Tibial artery (tissue), 4 donors: ENCODE measurements around the gene ACTN1.
A peak's percentile ranks its signal among the peaks of the same experiment; 100 is the strongest.
"Not testable (repeated sequence)": the region's sequence is repeated elsewhere in the genome, so short reads cannot be mapped to it uniquely, and the experiment has no call there.

Experiments used
- DNase-seq, 2 donors: peaks; one replicate each; pipeline ENCODE4 v3.0.0-alpha.2; 2019
- H3K27ac ChIP-seq, 2 donors: fragments of 200-600 bp; sonication (generic) in 1 of 2; 1 replicate in 1 of 2; 2 replicates in 1 of 2; pipeline ENCODE4 v1.5.1; 2018 to 2019; ENCODE audit warnings: mild to moderate bottlenecking in 1 of 2
- H3K27me3 ChIP-seq, 2 donors: fragments of 200-600 bp; sonication (generic) in 1 of 2; one replicate each; pipeline versions ENCODE4 v1.5.1 to v1.6.0; 2016 to 2019
- H3K36me3 ChIP-seq, 3 donors: fragments of 200-600 bp; sonication (generic) in 2 of 3; one replicate each; pipeline ENCODE4 v1.5.1; 2016 to 2019; ENCODE audit warnings: mild to moderate bottlenecking in 2 of 3
- H3K4me1 ChIP-seq, 4 donors: fragments of 200-600 bp; sonication (generic) in 2 of 4; 1 replicate in 3 of 4; 2 replicates in 1 of 4; pipeline ENCODE4 v1.5.1; 2016 to 2019
- H3K4me3 ChIP-seq, 2 donors: fragments of 200-600 bp; sonication (generic) in 1 of 2; 1 replicate in 1 of 2; 2 replicates in 1 of 2; pipeline ENCODE4 v1.5.1; 2018 to 2019; ENCODE audit warnings: mild to moderate bottlenecking in 2 of 2
- H3K9me3 ChIP-seq, 3 donors: fragments of 200-600 bp; sonication (generic) in 1 of 3; one replicate each; pipeline ENCODE4 v1.5.1; 2016 to 2019
- intact Hi-C: fragments of 100-400 bp; cut with DNase I; formaldehyde crosslinking; loops from one replicate; pipeline ENCODE4 v1.15.0; 2023; ENCODE audit warnings: low total_unique reads
- TF ChIP-seq, protein P1 (sequence below), 2 experiments: fragments of 200-600 bp in 1 of 2; fragments of 450-650 bp in 1 of 2; IDR thresholded peaks; one replicate each; pipeline ENCODE4 v1.5.1; 2017 to 2019; ENCODE audit warnings: antibody characterized with exemption in 2 of 2, mild to moderate bottlenecking in 1 of 2, moderate library complexity in 1 of 2

ACTN1 gene

GRCh38 chr14:68976160-68977067 lies 2.7 kb downstream of the ACTN1 start:
- peak overlapping the region; percentile 68 to 93 for H3K4me3 ChIP-seq
- no peaks in the 10 kb centered on the region for H3K9me3 ChIP-seq
- TF ChIP-seq, protein P1, sequence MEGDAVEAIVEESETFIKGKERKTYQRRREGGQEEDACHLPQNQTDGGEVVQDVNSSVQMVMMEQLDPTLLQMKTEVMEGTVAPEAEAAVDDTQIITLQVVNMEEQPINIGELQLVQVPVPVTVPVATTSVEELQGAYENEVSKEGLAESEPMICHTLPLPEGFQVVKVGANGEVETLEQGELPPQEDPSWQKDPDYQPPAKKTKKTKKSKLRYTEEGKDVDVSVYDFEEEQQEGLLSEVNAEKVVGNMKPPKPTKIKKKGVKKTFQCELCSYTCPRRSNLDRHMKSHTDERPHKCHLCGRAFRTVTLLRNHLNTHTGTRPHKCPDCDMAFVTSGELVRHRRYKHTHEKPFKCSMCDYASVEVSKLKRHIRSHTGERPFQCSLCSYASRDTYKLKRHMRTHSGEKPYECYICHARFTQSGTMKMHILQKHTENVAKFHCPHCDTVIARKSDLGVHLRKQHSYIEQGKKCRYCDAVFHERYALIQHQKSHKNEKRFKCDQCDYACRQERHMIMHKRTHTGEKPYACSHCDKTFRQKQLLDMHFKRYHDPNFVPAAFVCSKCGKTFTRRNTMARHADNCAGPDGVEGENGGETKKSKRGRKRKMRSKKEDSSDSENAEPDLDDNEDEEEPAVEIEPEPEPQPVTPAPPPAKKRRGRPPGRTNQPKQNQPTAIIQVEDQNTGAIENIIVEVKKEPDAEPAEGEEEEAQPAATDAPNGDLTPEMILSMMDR (IDR thresholded peaks at IDR 0.05): no peak
- H3K27me3 ChIP-seq: no peaks in the 10 kb centered on the region
- peaks cover 18 to 42% (median 25%) of the 10 kb centered on the region in 3 donors for H3K36me3 ChIP-seq
- peaks cover 0 to 77% (median 65%) of the 10 kb centered on the region in 4 donors for H3K4me1 ChIP-seq
- H3K27ac ChIP-seq: peak overlapping the region; percentile 97 to 100
- peak; percentile 79 to 94 for DNase-seq
- intact Hi-C loops: loop anchor here (5.0 kb wide), 1 partner anchor 34 kb away; no protein-coding TSS in a partner anchor

- intact Hi-C loops: loop anchor here (5.0 kb wide), 1 partner anchor 33 kb away; no protein-coding TSS in a partner anchor
- peak in 1 of 2 donors; percentile 81 for DNase-seq
- H3K4me3 ChIP-seq: peak overlapping the region; percentile 68 to 93
- no peaks in the 10 kb centered on the region for H3K9me3 ChIP-seq
- no peaks in the 10 kb centered on the region for H3K27me3 ChIP-seq
- H3K36me3 ChIP-seq: peaks cover 18 to 42% (median 26%) of the 10 kb centered on the region in 3 donors
- H3K27ac ChIP-seq: peak overlapping the region; percentile 97 to 100
- TF ChIP-seq, protein P1 (IDR thresholded peaks at IDR 0.05): no peak
- peaks cover 0 to 77% (median 65%) of the 10 kb centered on the region in 4 donors for H3K4me1 ChIP-seq
These were observed 3.4 kb downstream of the ACTN1 start for GRCh38 chr14:68975667-68976066.

DNA sequence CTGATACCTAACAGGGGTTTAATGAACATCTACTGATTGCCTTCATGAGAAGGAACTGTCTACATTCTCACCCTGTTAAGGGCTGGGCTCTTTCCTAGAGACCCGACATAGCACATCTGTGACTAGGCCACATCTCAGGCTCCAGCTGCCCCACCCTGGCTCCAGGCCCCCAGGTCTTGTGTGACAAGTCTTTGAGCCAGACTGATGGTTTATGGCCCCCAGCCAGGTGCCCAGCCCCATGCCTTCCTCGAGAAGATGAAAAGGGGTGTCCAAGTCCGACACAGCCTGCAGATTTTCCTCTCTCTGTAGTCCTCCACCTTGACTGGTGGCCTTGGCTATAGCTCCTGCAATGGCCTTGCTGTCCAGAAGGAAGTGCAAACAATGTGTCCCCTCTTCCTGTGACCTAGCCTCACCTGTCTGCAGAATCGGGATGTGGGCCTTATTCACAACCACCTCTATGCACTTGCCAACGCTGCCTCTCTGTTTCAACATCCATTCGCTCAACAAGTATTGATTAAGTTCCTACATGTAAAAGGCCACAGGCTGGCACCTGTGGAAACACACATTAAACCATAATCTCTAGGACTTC lies 4.2 kb downstream of the ACTN1 start:
- TF ChIP-seq, protein P1 (IDR thresholded peaks at IDR 0.05): no peak
- no peaks in the 10 kb centered on the region for H3K27me3 ChIP-seq
- no peaks in the 10 kb centered on the region for H3K9me3 ChIP-seq
- no peak for DNase-seq
- H3K27ac ChIP-seq: peak overlapping the region; percentile 97 to 100
- H3K36me3 ChIP-seq: peaks cover 18 to 42% (median 26%) of the 10 kb centered on the region in 3 donors
- peak overlapping the region; percentile 68 to 93 for H3K4me3 ChIP-seq
- peaks cover 0 to 77% (median 67%) of the 10 kb centered on the region in 4 donors for H3K4me1 ChIP-seq
- intact Hi-C loops: loop anchor here (5.0 kb wide), 1 partner anchor 33 kb away; no protein-coding TSS in a partner anchor

DNA sequence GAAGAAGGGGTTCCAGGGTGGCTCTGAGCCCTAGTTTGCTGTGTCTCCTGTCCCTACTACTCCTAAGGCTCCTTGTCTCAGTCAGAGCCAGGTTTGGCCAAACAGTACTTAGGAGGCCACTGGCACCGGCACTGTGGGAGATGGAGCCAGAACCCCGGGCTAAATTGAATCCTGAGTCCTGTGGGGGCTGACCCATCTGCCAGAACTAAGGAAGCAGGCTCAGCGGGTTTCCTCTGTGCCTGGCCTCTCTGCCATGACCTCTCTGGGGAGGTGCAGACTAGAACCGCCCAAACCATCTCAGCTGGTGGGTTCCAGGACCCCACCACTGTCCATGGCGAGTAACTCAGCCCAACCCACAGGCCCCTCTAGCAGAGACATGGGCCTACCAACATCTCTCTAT lies 5.5 kb downstream of the ACTN1 start:
- TF ChIP-seq, protein P1 (IDR thresholded peaks at IDR 0.05): no peak
- intact Hi-C loops: no loop called here
- H3K27ac ChIP-seq: peak overlapping the region; percentile 97 to 100

DNA sequence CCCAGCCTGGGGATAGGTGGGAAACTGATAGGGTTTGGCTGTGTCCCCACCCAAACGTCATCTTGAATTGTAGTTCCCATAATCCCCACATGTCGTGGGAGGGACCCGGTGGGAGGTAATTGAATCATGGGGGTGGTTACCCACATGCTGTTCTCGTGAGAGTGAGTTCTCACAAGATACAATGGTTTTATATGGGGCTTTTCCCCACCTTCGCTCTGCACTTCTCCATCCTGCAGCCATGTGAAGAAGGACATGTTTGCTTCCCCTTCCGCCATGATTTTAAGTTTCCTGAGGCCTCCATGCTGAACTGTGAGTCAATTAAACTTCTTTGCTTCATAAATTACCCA lies 5.9 kb downstream of the ACTN1 start:
- Histone ChIP-seq H3K4me1 (peaks cover 2 to 90% (median 84%) of the 10 kb centered on the region in 4 donors), H3K27ac (peak overlapping the region; percentile 97 to 100), H3K4me3 (peak overlapping the region in 1 of 2 donors; percentile 68)

More for the DNA sequence above, 5.5 kb downstream of the ACTN1 start:
- peaks cover 18 to 39% (median 26%) of the 10 kb centered on the region in 3 donors for H3K36me3 ChIP-seq
- peak overlapping the region in 1 of 2 donors; percentile 68 for H3K4me3 ChIP-seq
- H3K4me1 ChIP-seq: peaks cover 0 to 86% (median 79%) of the 10 kb centered on the region in 4 donors
- DNase-seq: no peak
- H3K9me3 ChIP-seq: no peaks in the 10 kb centered on the region
- no peaks in the 10 kb centered on the region for H3K27me3 ChIP-seq

More for the DNA sequence above, 5.9 kb downstream of the ACTN1 start:
- intact Hi-C loops, H3K9me3 ChIP-seq, DNase-seq, H3K27me3 ChIP-seq: not testable (repeated sequence)
- H3K36me3 ChIP-seq: peaks cover 18 to 35% (median 26%) of the 10 kb centered on the region in 3 donors
